HUDEP-2 (cell line): ENCODE results near the gene ZNF662.

ENCODE experiments used
- DNase-seq, 76 experiments: peaks; one replicate each; lab custom pipeline; 2025; ENCODE audit not compliant: unreplicated experiment in 76 of 76; lab: John Stamatoyannopoulos, UW

ZNF662 gene

DNA sequence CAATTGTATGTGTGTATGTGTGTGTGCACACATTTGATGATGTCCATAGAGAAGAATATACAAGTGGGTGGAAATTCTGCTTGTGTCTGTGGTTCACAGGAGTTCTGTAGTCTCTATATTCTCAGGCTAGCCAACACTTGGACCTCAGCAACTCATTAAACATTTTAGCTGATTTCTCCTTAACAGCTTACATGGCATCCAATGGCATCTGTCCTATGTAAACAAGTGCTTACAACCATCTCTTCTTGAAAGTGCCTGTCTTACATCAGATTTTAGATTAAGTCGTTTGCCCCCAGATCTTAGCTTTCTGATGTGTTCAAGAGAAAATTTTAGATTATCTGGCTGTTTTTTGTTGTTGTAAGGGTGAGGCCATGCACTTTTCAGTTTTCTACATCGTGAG is 29.0 kb downstream of the ZNF662 start:
- no peak for DNase-seq

DNA sequence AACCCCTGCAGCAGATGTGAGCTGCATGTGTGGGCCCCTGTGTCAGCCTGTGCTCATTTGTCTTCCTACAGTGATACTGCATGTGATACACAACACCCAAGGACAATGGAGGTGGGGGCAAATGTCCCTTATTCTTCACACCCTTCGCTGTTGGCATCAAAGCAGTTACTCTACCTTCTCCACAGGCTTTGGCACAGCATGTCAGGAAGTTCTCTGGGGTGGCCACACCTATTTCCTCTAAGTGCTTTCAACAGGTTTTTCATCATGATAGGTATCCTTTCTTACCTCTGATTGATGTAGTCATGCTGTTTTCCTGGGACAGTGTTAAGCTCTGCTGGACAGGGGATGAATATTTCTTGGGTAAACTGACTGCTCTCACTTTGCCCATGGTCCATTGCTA is 29.5 kb downstream of the ZNF662 start:
- DNase-seq = no peak

- no peak for DNase-seq
These were observed 30.4 kb downstream of the ZNF662 start for GRCh38 chr3:42936157-42936981.

GRCh38 chr3:42937334-42937733 is 31.4 kb downstream of the ZNF662 start:
- DNase-seq = no peak

DNA sequence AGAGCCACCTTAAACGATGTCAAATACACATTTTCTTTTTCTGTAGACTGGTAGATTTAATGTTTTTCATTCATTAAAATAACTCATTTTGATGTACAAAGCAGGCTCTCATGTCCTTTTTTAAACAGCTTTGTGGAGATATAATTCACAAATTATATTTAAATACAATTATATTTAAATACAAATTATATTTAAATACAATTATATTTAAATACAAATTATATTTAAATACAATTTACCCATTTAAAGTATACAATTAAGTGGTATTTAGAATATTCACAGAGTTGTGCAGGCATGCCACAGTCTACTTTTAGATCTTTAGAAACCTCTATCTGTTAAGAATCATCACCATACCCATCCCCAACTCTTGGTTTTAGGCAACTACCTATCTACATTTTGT is 36.8 kb downstream of the ZNF662 start:
- no peak for DNase-seq

DNA sequence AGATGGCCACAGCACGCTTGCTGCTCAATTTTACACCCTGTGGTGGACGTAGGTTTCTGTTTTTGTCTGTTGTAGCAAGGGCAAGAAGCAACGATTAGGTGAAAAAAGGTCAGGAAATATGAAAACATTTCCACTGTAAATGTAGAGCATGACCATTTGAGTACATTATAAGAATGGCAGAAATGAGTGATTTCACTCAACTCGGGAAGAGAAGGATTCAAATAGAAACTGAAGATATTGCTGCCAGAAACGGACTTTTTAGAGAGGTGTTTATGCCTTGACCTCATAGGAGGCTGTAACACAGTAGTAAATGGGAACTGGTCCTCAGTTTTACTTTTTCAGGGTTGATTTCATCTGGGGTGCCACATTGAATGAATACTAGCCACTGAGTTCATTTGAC is 40.1 kb downstream of the ZNF662 start:
- no peak for DNase-seq

DNA sequence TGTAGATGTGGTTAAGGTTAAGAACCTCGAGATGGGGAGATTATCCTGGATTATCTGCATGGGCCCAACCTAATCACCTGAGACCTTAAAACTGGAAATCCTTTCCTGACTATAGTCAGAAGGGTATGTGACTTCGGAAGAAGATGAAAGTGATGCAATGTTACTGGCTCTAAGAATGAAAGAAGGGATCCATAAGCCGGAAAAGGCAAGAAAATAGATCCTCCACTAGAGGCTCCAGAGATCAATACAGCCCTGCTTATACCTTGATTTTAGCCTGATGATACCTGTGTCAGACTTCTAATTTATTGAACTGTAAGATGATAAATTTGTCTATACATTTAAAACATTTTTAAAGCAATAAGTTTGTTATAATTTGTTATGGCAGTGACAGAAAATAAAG is 51.6 kb downstream of the ZNF662 start:
- no peak for DNase-seq

GRCh38 chr3:42960282-42960681 is 54.3 kb downstream of the ZNF662 start:
- DNase-seq = no peak

- DNase-seq = no peak
These were observed 54.8 kb downstream of the ZNF662 start for GRCh38 chr3:42960786-42961185.

DNA sequence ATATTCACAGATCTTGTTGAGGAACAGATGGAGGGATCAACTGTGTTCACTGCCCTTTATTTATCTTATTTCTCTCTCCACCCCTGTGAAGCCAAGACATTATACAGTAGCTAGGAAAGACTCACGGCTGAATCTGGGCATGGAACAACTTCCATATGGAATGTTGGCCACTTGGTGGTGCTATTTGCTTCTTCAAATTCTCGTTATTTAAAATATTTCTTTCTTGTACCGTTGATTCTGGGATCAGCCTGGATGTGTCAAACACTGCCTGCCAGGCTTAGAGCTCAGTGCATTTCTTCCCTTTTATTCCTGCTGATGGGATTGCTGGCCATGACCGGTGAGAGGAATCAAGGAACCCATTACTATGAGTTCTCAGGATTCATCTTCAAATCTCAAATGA is 55.7 kb downstream of the ZNF662 start:
- peak in 7 of 76 experiments; percentile 2 to 38 (median 10) for DNase-seq

DNA sequence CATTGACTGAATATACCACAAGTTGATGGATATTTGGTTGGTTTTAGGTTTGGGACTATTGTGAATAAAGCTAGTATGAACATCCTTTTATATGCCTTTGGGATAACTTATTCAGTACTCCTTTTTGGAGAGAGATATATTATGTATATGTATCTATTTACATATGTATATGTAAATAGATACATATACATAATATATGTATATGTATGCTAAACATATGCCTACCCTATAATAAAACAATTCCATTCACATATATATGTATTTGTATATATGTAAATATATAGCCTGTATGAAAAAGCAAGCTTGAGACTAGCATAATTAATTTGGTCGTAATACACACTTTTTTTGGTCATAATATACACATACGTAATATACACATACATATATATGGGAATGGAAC is 57.3 kb downstream of the ZNF662 start:
- no peak for DNase-seq

- DNase-seq = no peak
These were observed 58.3 kb downstream of the ZNF662 start for GRCh38 chr3:42964266-42964665.
